PC-3 (cell line): ENCODE results near the gene TRAFD1. TPM values are rescaled to one million over a fixed set of nuclear protein-coding genes. Genes with fewer than 3 reads are reported as not detected.

Experiments
- ATAC-seq: fragments of 200-7000 bp; cut with Tn5 transposase; 2 replicates; pipeline ENCODE4 v1.9.1; 2020; ENCODE audit warnings: mild to moderate bottlenecking, moderate library complexity
- Bru-seq: library from RNA; stranded (reverse); fragments of 400-500 nt; gene quantifications from one replicate; lab custom pipeline; 2021; lab: Mats Ljungman, UMichigan
- BruChase-seq, 2 experiments: library from RNA; stranded (reverse); fragments of 400-500 nt; gene quantifications; one replicate each; lab custom pipeline; 2021; lab: Mats Ljungman, UMichigan
- BruUV-seq: library from RNA; stranded (reverse); fragments of 400-500 nt; replicated peaks from 2 replicates; lab custom pipeline; 2021; lab: Mats Ljungman, UMichigan
- CTCF ChIA-PET: fragments of 300-600 bp; sonication (Branson Sonifier 250); formaldehyde crosslinking; loops from one replicate; lab custom pipeline; 2022; ENCODE audit warnings: antibody characterized with exemption; lab: Charles Lee
- POLR2A ChIA-PET: fragments of 300-600 bp; sonication (Branson Sonifier 250); formaldehyde crosslinking; loops from one replicate; lab custom pipeline; 2022; ENCODE audit warnings: antibody characterized with exemption; ENCODE audit not compliant: unreplicated experiment; lab: Charles Lee
- DNase-seq: peaks from one replicate; pipeline ENCODE4 v3.0.0-alpha.2; 2015
- H2AFZ ChIP-seq: fragments of 300-600 bp; sonication (generic); 2 replicates; pipeline ENCODE4 v1.6.0; 2016; ENCODE audit warnings: antibody characterized with exemption, low read length
- H3F3A ChIP-seq: fragments of 300-600 bp; sonication (generic); one replicate; pipeline ENCODE4 v1.6.0; 2017; ENCODE audit warnings: antibody characterized with exemption, low read length, control low read depth, mild to moderate bottlenecking; ENCODE audit not compliant: unreplicated experiment
- H3K27ac ChIP-seq: fragments of 300-600 bp; sonication (generic); 2 replicates; pipeline ENCODE4 v1.5.1; 2016; ENCODE audit warnings: mild to moderate bottlenecking, low read length
- H3K27me3 ChIP-seq: fragments of 300-600 bp; sonication (generic); 2 replicates; pipeline ENCODE4 v1.6.1; 2016; ENCODE audit warnings: low read length, mixed read lengths
- H3K36me3 ChIP-seq: fragments of 300-600 bp; sonication (generic); 2 replicates; pipeline ENCODE4 v1.6.1; 2016; ENCODE audit warnings: low read depth, mixed run types, low read length, mixed read lengths
- H3K4me1 ChIP-seq: fragments of 300-600 bp; sonication (generic); 2 replicates; pipeline ENCODE4 v1.5.1; 2016; ENCODE audit warnings: low read length; ENCODE audit not compliant: insufficient read depth
- H3K4me2 ChIP-seq: fragments of 300-600 bp; sonication (generic); 2 replicates; pipeline ENCODE4 v1.6.0; 2016; ENCODE audit warnings: low read length
- H3K4me3 ChIP-seq: fragments of 300-600 bp; sonication (generic); 2 replicates; pipeline ENCODE4 v1.5.1; 2016; ENCODE audit warnings: mild to moderate bottlenecking, low read length, mixed read lengths
- H3K79me2 ChIP-seq: fragments of 300-600 bp; sonication (generic); 2 replicates; pipeline ENCODE4 v1.6.1; 2017; ENCODE audit warnings: low read length, mixed read lengths
- H3K9ac ChIP-seq: fragments of 300-600 bp; sonication (generic); 2 replicates; pipeline ENCODE4 v1.6.0; 2016; ENCODE audit warnings: mild to moderate bottlenecking, low read length
- H3K9me2 ChIP-seq: fragments of 300-600 bp; sonication (generic); replicated peaks from 2 replicates; pipeline ENCODE4 v1.6.1; 2016; ENCODE audit warnings: mixed run types, low read length, mixed read lengths
- H3K9me3 ChIP-seq: fragments of 300-600 bp; sonication (generic); 2 replicates; pipeline ENCODE4 v1.6.1; 2016; ENCODE audit warnings: low read length, mixed read lengths
- H4K20me1 ChIP-seq: fragments of 300-600 bp; sonication (generic); 2 replicates; pipeline ENCODE4 v1.6.1; 2016; ENCODE audit warnings: low read length, mixed read lengths
- CTCF ChIP-seq: fragments of 300-600 bp; sonication (generic); conservative IDR thresholded peaks from 2 replicates; pipeline ENCODE4 v1.5.1; 2017; ENCODE audit warnings: antibody characterized with exemption, low read depth, mild to moderate bottlenecking, low read length
- EZH2 ChIP-seq: fragments of 300-600 bp; sonication (generic); IDR thresholded peaks from one replicate; pipeline ENCODE4 v1.6.1; 2017; ENCODE audit warnings: antibody characterized with exemption, mild to moderate bottlenecking, low read length; ENCODE audit not compliant: unreplicated experiment
- EZH2phosphoT487 ChIP-seq: fragments of 300-600 bp; sonication (generic); IDR thresholded peaks from 2 replicates; pipeline ENCODE4 v1.6.1; 2018; ENCODE audit warnings: mild to moderate bottlenecking, antibody characterized with exemption, low read length, borderline replicate concordance
- intact Hi-C: fragments of 100-400 bp; cut with micrococcal nuclease; formaldehyde crosslinking; loops from 2 replicates; pipeline ENCODE4 v1.9.0; 2023
- long read RNA-seq: library from polyadenylated mRNA; unstranded; transcript quantifications from one replicate; pipeline ENCODE4 v2.0.0, GENCODE V29; 2021; ENCODE audit not compliant: unreplicated experiment
- total RNA-seq: library from RNA; depleted of rRNA; stranded (reverse); fragments of >200 nt; gene quantifications from 2 replicates; pipeline ENCODE4 v1.2.3, GENCODE V29; 2014; rRNA removed

Gene TRAFD1
- 33.9 and 34.1 TPM in 2 replicates for total RNA-seq
- percentile 85 among the genes with signal in this experiment for Bru-seq, nascent RNA
- percentile 91 among the genes with signal in this experiment for BruChase-seq, experiment 1, labeled RNA remaining after a 6-hour chase
- percentile 91 among the genes with signal in this experiment for BruChase-seq, experiment 2, labeled RNA remaining after a 2-hour chase
- long read RNA-seq, transcript TRAFD1-201 (12 exons, 3,178 nt): minor isoform, 19 of 187 reads
- long read RNA-seq, transcript TRAFD1-202 (12 exons, 2,697 nt): major isoform, 98 of 187 reads
- long read RNA-seq, partial matches to known transcripts: 55 of 187 reads
- long read RNA-seq, other reads (novel, unspliced or antisense): 15 of 187 reads

GRCh38 chr12:112125250-112125999 lies at the start of gene TRAFD1:
TSS of gene TRAFD1 (plus strand) at chr12:112125560. CDS start at chr12:112130523, 4,963 bp downstream.
- Histone ChIP-seq H3K4me3 (peak within 1 kb of the TSS; percentile 78), H4K20me1 (no peaks in the 10 kb centered on the region), H3F3A (no peaks in the 10 kb centered on the region), H3K9me3 (no peaks in the 10 kb centered on the region), H3K4me1 (peaks cover 28% of the 10 kb centered on the region), H3K9me2 (no peaks in the 10 kb centered on the region), H3K4me2 (peak within 1 kb of the TSS; percentile 89), H3K27ac (peak within 1 kb of the TSS; percentile 9; the same call in 1 of the 2 replicates), H2AFZ (peak within 1 kb of the TSS; percentile 74), H3K9ac (peak within 1 kb of the TSS; percentile 78), H3K79me2 (peaks cover 39% of the 10 kb centered on the region), H3K27me3 (no peaks in the 10 kb centered on the region), H3K36me3 (no peaks in the 10 kb centered on the region)
- DNase-seq (peak; percentile 99), ATAC-seq (peak; percentile 93)
- intact Hi-C loops: loop anchor here (1.0 kb wide), 2 partner anchors 29 to 38 kb away; no protein-coding TSS in a partner anchor
- TSS peak; percentile 62 for BruUV-seq
- ChIA-PET POLR2A (interaction anchor here (0.7 to 1.0 kb wide), 2 partner anchors 16 to 18 kb away, joined by 3 to 13 read pairs; no protein-coding TSS in a partner anchor), CTCF (interaction anchor here (0.9 kb wide), 1 partner anchor 13 kb away, joined by 6 read pairs; no protein-coding TSS in a partner anchor)
- TF ChIP-seq EZH2phosphoT487 (no peak), EZH2 (no peak), CTCF (no peak)

GRCh38 chr12:112087055-112087850 lies 38.1 kb upstream of the TRAFD1 start:
- no peaks in the 10 kb centered on the region for H3K9me3 ChIP-seq
- H3K9ac ChIP-seq: no peak overlapping the region
- peaks cover 74% of the 10 kb centered on the region for H3K79me2 ChIP-seq
- no peaks in the 10 kb centered on the region for H3K9me2 ChIP-seq
- H3K36me3 ChIP-seq: peaks cover 59% of the 10 kb centered on the region
- peaks cover 29% of the 10 kb centered on the region for H4K20me1 ChIP-seq
- intact Hi-C loops: loop anchor here (1.0 to 2.0 kb wide), 3 partner anchors 38 to 142 kb away; partner anchors contain the start of gene TRAFD1
- ATAC-seq (peak; percentile 27), DNase-seq (no peak)
- CTCF ChIA-PET: interaction anchor here (0.6 to 0.8 kb wide), 3 partner anchors 14 to 111 kb away, joined by 3 to 7 read pairs (median 3); no protein-coding TSS in a partner anchor
- no peak overlapping the region for H2AFZ ChIP-seq
- H3K4me3 ChIP-seq: no peak overlapping the region
- POLR2A ChIA-PET: no interaction called here
- H3K4me2 ChIP-seq: no peak overlapping the region
- BruUV-seq: TSS peak; percentile 10
- H3K4me1 ChIP-seq: peaks cover 6% of the 10 kb centered on the region
- peaks cover 4% of the 10 kb centered on the region for H3F3A ChIP-seq
- TF ChIP-seq EZH2phosphoT487 (no peak), EZH2 (no peak), CTCF (peak; percentile 57)
- H3K27ac ChIP-seq: no peak overlapping the region
- H3K27me3 ChIP-seq: no peaks in the 10 kb centered on the region
